ENCODE data around the gene NUDT11.
"Not testable (repeated sequence)": the region's sequence is repeated elsewhere in the genome, so short reads cannot be mapped to it uniquely, and the experiment has no call there.

NUDT11 gene

GRCh38 chrX:51496501-51497291, at the start of gene NUDT11:
Gene NUDT11 (minus strand): TSS chrX:51496592. CDS start chrX:51496444, 148 bp downstream.
- DNase-seq (ENCODE audit: low read depth), result peak; percentile 54

DNA sequence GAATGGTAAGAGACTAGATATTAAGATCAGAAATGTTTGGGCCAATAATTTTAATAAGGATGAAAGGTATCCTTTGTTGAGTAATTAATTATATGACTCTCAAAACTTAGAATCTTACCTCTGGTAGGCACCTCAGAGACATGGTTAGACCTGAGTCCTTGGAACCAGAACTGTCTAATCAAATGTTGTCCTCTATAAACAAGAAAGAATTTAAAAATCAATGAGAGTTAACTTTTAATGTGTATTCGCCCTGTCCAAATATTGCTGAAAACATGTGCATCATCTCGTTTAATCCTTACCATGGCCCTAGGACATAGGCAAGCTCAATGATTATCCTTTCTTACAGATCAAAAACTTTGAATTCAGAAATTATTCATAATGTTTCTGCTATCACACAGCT, 24.0 kb upstream of the NUDT11 start:
- no peak for DNase-seq (ENCODE audit: low read depth)

DNA sequence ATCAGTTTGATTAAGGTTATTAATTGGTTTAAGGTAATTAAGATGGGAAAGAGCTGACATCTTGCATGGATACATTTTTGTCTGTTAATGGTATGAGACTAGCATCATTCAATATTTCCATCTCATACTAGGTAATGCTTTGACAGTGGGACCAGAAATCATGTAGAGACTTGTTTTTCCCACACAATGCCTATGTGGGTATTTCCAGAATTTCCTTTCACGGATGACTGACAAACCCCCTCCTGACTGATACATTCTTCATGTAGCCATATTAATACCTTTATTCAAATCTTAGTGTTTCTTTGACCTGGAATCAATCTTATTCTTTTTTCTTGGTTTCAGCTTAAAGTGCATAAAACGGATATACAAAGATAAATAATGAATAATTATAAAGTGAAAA, 22.7 kb upstream of the NUDT11 start:
- DNase-seq (ENCODE audit: low read depth), result not testable (repeated sequence)

DNA sequence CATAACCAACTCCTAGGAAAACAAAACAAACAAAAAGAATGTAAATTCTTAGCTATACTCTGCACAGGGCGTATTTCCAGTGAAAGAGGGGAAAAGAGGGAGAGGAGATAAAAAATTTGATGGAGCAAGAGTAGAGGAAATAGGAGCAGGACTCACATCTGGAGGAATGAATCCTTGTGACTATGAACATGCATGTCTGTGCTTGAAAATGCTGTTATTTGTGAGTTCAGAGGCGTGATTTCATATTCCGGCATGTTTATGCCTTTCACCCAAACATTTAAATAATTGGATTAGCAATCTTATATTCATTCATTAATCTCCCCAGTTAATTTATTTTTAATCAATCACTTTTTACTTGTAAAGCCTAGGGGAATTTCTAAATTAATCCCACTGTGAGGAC, 11.2 kb upstream of the NUDT11 start:
- DNase-seq (ENCODE audit: low read depth), result no peak

- peak; percentile 6 for DNase-seq (ENCODE audit: low read depth)
Measured at GRCh38 chrX:51495701-51496488, 497 bp downstream of the NUDT11 start.

GRCh38 chrX:51494409-51494808, 2.0 kb downstream of the NUDT11 start:
- no peak for DNase-seq (ENCODE audit: low read depth)

GRCh38 chrX:51487960-51488267, 8.5 kb downstream of the NUDT11 start:
- DNase-seq (ENCODE audit: low read depth), result no peak

DNA sequence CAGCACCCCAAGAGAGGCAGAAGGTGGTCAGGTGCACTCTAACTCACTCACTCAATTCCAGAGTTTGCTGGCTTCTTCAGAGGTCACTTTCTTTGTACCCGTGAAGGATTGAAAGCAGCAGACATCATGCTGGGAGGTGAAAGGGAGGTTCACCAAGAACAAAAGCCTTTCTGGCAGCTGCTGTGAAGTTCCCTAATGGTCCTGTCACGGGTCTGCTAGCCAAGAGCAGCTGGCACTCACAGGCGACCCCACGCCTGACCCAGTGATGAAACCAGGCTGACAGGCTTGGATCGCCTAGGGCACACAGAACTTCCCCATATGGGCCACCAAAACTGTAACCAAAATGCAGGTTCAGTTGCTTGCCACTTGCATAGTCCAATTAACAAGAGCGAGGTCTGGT, 11.8 kb downstream of the NUDT11 start:
- DNase-seq (ENCODE audit: low read depth), result no peak

- DNase-seq (ENCODE audit: low read depth), result not testable (repeated sequence)
Measured at GRCh38 chrX:51482411-51482810, 14.0 kb downstream of the NUDT11 start.

GRCh38 chrX:51476930-51477329, 19.5 kb downstream of the NUDT11 start:
- DNase-seq (ENCODE audit: low read depth), result no peak

- no peak for DNase-seq (ENCODE audit: low read depth)
Measured at GRCh38 chrX:51463322-51463721, 33.1 kb downstream of the NUDT11 start.

GRCh38 chrX:51461053-51462044, 35.0 kb downstream of the NUDT11 start:
- no peak for DNase-seq (ENCODE audit: low read depth)

- no peak for DNase-seq (ENCODE audit: low read depth)
Measured at GRCh38 chrX:51459125-51459524, 37.3 kb downstream of the NUDT11 start.

DNA sequence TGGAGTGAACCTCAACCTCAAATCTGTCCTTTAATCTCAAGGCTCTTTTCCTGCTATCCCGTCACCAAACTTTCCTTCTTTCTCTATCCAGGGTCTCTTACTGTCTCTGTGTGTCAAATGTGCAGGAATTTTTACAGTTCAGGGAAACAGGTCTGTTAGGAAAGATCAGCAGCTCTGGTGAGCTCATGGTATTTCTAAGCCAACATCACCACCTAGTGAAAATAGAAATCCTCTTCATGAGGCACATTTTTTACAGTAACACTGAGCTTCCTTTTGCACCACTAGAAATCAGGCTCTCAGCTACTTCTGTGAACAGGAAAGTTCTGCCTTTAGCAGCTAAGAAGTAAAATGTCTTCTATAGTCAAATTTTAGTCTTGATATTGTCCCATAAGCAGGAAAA, 39.6 kb downstream of the NUDT11 start:
- no peak for DNase-seq (ENCODE audit: low read depth)

DNA sequence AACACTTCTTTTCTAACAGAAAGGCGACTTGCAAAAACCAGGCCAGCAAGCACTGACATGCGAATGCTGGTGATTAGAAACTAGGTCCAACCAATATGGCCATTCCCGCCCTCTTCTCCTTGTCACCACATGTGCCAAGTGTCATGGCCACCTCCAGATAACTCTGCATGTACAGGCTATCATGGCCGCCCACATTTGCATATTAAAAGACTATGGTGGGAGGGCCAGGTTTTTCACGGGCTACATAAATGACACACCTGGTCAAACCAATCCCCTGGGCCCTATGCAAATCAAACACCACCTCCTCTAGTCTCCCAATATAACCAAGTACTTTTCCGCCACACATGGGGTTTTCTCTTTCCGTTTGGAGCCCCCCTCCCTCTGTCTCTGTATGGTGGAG, 40.1 kb downstream of the NUDT11 start:
- no peak for DNase-seq (ENCODE audit: low read depth)

GRCh38 chrX:51440365-51440764, 56.0 kb downstream of the NUDT11 start:
- DNase-seq (ENCODE audit: low read depth), result no peak
